NCI-H748 (cell line): ENCODE results near the gene FTCD.
"Not testable (repeated sequence)": the region's sequence is repeated elsewhere in the genome, so short reads cannot be mapped to it uniquely, and the experiment has no call there.

ENCODE experiments used
- DNase-seq: peaks from one replicate; lab custom pipeline; 2025; ENCODE audit not compliant: unreplicated experiment; lab: John Stamatoyannopoulos, UW

The FTCD gene

DNA sequence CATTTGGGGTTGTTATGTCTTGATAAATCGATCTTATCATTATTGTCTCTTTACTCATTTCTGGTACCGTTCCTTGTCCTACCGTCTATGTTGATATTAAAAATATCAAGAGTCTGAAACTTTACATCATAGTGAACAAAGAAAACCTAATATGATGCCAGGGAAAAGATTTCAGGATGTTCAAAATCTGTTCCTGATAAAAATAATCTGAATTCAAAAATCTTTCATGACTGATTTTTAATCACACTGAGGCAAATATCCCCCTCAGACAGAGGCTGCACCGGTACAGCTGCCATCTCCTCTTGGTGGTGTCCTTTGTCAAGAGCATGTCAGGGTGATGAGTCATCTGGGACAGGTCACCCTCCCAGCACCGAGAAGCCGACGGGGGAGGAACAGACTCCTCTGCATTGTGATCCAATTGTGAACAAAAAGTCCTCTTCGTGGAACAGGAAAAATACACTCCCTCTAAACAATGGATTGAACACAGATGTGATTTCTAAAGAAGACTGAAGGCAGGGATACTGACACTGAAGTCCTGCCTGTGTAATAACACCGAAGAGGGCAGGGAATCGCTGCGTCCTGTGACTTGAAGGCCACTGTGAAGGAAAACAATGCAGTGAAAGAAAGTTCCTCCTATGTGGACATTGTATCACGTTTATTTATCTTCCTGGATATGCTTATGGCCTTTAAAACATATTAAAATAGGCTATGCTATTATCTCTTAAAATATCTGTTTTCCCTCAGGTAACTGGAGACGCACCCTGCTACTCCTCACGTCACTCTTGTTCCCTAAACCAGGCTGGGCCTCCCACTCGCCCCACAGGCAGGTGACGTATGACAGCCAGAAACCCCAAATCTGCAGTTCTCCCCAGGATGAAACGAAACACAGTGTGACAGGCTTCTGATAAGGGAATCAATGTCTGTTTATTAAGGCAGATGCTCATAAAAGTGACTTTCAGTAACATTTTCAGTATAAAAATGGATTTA is 33.1 kb upstream of the FTCD start:
- no peak for DNase-seq

DNA sequence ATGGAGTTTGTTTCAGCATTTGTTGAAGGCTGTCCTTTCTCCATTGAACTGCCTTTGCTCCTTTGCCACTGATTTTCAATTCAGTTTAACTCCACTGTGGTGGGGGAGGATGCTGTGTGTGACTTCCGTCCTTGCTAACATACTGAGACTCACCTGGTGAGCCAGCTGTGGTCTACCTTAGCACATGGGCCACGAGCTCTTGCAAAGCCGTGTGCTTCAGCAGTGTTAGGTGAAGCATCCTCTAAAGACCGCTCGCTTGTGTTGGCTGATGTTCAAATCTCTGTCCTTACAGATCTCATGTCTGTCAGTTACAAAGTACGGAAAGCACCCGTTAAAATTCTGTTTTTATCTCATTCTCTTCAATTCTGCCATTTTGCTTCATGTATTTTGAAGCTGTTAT is 32.4 kb upstream of the FTCD start:
- no peak for DNase-seq

DNA sequence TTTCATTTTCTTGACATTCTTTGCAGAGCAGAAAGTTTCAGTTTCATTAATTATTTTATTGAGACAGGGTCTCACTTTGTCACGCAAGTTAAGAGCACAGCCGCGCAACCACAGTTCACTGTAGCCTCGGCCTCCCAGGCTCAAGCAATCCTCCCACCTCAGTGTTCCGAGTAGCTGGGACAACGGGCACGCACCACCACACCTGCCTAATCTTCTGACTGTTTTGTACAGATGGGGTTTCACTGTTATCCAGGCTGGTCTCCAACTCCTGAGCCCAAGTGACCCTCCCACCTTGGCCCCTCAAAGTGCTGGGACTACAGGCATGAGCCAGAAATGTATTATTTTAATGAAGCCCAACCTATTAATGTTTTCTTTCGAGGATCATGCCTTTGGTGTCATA is 31.9 kb upstream of the FTCD start:
- DNase-seq = no peak

DNA sequence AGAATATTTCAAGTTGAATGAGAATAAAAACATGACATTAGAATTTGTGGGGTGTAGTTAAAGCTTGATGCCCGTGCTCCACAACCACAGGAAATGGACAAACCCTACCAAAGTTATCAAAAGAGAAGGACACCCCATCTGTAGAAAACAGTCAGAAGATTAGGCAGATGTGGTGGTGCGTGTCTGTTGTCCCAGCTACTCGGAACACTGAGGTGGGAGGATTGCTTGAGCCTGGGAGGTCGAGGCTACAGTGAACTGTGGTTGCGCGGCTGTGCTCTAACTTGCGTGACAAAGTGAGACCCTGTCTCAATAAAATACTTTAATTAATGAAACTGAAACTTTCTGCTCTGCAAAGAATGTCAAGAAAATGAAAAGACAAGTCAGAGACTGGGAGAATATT is 30.3 kb upstream of the FTCD start:
- no peak for DNase-seq

DNA sequence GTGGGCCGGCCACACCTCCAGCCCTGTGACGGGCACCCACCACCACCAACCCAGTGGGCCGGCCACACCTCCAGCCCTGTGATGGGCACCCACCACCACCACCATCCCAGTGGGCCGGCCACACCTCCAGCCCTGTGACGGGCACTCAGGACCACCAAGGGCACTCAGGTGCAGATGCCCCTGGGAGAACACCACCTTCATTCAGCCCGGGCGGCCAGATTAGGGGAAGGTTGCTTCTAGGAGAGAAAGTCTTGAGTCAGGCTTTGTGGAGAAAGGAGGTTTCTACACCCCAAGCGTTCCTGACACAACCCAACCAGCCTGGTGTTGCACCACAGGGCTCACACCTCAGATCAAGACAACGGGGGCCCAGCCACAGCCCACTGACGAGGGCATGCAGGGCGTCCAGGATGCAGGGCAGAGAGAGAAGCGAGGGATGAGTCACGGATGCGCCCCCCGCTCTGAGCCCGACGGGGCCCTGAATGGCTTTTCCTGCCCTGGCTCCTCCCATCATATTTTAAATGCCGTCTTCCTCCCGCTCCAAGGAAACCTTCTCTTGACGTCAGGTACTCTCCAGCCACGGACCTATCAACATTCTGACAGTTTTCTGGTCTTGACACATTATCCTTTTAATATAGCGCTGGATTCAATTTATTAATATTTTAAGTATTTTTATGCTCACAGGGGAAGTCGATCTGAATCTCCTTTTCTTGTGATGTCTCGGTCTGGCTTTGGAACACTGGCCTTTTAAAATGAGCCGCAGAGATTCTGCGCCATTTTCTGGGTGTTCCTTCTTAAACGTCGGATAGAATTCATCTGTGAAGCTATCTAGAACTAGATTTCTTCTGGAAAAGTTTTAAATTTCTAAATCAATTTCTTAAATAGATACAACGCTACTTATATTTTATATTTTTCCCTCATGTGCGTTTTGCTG is 29.5 kb upstream of the FTCD start:
- peak; percentile 77 for DNase-seq

DNA sequence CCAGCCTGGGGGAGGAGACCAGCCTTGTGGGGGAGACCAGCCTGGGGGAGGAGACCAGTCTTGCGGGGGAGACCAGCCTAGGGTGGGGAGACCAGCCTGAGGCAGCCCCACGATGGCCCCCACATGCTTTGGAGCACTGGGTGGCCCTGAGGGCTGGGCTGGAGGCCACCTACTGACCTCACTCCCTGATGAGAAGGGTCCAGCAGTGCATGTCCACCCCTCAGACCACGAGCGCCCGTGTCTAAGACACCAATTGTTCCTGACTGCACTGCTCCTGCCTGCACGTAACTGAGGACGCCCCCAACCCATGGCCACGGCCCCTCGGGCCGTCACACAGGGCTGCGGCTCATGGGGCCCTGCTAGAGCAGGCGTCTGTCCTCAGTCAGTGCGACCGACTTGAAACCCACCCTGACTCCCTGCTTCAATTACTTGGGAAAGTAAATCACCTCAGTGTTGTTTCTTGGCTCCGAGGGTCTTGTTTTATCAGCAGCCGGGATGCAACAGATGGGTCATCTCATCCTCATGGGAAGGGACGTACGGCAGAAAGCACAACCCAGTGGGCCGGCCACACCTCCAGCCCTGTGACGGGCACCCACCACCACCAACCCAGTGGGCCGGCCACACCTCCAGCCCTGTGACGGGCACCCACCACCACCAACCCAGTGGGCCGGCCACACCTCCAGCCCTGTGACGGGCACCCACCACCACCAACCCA is 28.7 kb upstream of the FTCD start, which contains the start of gene SPATC1L:
Gene SPATC1L, minus strand, starts transcription at position 550 of the 715 bp plus-strand sequence. CDS start 1,643 bp downstream, outside the sequence.
- DNase-seq = peak; percentile 74

DNA sequence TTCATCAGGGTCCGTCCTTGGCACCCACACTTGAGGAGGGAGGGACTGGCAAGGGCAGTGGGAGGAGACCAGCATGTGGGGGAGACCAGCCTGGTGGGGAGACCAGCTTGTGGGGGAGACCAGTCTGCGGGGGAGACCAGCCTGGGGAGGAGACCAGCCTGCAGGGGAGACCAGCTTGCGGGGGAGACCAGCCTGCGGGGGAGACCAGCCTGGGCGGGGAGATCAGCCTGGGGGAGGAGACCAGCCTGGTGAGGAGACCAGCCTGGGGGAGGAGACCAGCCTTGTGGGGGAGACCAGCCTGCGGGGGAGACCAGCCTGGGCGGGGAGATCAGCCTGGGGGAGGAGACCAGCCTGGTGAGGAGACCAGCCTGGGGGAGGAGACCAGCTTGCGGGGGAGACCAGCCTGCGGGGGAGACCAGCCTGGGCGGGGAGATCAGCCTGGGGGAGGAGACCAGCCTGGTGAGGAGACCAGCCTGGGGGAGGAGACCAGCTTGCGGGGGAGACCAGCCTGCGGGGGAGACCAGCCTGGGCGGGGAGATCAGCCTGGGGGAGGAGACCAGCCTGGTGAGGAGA is 28.0 kb upstream of the FTCD start:
- not testable (repeated sequence) for DNase-seq

DNA sequence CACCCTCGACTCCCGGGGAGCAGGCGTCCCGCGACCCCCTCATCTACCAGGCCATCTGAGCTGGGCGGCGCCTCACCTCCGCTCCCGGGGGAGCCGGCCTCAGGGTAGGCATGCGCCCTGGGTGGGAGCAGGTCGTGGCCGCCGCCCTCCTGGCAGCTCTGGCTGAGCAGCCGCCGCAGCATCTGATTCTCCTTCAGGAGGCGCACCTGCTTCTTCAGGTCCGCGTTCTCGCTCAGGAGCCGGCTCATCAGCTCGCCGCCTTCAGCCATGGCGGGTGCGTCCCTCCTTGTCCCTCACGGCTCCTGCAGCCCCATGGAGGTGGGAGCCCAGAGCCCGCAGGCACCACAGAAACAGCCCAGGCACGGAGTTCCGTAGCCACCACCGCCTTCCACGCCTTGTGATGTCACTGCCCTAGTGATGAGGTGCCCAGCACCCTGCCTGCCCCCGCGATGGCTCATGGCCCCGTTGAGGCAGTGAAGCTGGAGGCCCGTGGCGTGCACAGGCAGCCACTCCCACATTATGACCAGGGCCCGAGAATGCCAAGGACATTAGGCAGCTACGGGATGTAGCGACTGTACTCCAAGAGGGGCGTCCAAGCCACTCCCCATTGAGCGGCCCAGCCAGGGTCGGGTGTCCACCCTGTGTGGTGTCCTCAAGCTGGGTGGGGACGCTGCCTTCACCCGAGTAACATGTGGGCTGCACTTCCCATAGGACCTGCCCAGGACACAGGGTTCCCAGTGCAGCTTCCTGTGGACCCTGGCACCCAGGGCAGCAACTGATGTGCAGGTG is 27.4 kb upstream of the FTCD start:
- no peak for DNase-seq

DNA sequence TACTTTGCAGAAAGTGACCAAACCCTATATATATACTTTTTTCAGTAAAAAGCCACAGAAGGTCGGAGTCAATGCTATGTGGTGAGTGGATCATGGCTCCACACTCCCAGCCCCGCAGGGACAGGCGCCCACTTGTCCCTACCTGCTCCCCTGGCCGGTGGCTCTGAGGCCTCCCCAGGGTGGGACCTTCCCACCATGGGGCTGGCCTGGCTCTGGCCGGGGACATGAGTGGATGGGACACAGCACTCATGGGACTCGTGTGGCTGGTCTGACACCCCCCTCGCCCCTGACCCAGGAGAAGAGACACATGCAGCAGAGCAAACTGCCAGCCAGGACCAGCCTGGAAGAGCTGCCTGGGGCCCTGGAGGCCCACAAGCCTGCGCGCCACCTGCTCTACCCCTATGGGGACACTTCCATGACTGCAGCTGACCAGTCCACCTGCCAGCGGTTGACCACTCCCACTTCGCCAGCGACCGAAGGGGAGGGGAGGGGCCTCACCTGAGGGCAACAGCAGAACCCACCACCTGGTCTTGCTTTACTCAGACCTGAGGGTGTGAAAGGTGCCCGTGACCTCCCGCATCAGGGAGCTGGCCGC is 26.7 kb upstream of the FTCD start:
- DNase-seq = no peak

DNA sequence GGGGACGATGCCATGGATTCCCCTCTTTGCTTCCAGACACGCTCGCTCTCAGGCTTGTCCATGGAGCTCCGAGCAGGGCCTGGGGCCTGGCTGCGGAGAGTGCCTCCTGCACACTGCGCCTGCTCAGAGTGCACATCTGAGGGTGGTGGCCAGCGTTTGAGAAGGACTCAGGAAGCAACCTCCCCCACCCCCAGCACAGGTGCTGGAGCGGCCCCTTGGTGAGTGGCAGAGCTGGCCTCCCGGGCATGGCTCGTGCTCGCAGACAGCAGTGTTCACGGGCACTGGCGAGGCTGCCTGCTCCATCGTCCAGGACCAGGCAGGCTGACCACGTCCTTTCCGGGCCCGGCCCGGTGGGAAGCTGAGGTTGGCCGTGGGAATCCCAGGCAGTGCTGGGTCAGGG is 26.1 kb upstream of the FTCD start:
- no peak for DNase-seq

DNA sequence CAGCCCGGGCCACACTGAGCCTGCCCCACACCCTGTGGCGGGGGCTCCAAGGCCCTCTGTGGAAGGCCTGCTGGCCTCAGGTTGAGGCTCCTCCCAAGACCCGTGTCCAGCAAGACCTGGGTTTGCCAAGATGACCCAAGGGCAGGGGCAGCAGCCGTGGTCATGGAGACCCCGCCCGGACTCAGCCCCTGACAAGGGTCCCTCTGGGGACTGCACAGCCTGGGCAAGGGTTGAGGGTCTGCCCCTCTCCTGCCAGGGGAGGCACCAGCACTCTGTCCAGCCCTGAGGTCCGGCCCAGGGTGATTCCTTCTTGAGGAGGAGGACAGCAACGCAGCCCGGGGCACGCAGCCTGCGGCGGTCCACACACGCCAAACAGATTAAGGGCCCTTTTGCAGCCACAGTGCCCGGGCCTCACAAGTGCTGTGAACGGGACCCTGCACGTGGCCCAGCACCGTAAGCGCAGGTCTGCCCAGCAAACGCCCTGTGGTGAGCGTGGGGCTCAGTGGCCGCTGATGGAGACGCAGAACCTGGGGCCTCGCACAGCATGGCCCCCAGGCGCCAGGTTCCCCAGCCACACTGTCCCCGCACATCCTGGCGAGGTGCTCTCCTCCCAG is 25.5 kb upstream of the FTCD start:
- DNase-seq = no peak

DNA sequence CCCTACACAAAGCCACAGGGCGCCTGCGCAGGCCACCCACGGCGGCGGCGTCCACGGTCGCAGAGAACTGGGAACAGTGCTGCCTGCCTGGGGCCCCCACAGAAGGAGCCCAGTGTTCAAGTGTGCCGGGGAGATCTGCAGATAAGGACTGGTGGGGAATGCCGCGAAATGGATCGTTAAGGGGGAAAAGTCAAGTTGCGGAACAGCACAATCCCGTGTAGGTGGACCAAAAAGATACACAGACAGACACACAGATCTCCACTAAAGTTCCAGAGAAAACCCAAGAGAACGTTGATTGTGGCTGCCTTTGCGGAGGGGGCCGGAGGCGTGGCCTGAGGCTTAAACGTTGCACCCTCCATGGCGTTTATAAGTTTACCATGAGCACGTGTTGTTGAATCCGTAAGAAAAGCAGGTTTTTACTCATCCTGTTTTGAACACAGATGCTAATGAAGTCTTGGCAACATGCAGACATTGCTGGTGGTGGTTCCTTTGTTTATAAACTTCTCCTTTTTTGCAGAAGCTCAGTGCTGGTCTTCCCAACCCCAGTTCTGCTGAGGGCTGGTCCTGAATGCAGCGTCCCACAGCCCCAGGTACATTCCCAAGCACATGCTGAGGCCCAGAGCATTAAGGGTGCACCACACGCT is 24.8 kb upstream of the FTCD start:
- no peak for DNase-seq

DNA sequence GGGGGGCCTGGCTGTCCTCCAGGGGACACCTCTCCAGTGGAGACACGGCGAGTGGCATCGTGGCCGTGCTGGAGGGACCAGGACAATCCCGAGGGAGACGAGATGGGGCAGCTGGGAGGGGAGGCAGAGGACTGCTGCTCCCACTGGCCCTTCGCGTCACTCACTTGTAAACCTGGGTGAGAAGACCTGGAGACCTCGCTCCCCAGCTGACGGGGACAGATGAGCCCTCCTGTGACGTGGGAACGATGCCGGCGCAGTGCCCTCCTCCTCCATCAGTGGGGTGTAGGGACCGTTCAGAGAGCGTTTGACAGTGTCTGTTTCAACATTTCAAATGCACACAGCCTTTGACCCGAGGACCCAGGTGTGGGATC is 24.3 kb upstream of the FTCD start:
- no peak for DNase-seq

DNA sequence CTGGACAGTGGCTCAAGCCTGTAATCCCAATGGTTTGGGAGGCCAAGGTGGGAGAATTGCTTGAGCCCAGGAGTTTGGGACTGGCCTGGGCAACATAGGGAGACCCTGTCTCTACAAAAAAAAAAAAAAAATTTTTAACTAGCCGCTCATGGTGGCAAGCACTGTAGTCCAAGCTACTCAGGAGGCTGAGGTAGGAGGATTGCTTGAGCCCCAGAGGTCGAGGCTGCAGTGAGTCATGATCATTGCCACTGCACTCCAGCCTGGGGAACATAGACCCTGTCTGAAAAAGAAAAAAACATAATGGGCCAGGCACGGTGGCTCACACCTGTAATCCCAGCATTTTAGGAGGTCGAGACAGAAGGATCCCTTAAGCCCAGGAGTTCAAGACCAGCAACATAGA is 23.6 kb upstream of the FTCD start:
- no peak for DNase-seq

DNA sequence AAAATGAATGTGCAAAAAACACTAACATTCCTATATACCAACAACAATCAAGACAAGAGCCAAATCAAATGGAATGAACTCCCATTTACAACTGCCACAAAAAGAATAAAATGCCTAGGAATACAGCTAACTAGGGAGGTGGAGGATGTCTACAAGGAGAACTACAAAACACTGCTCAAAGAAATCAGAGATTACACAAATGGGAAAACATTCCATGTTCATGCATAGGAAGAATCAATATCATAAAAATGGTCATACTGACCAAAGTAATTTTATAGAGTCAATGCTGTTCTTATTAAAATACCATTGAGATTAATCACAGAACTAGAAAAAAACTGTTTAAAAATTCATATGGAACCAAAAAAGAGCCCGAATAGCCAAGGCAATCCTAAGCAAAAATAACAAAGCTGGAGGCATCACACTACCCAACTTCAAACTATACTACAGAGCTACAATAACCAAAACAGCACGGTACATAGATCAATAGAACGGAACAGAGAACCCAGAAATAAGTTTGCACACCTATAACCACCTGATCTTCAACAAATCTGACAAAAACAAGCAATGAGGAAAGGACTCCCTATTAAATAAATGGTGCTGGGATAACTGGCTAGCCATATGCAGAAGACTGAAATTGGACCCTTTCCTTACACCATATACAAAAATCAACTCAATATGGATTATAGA is 21.2 kb upstream of the FTCD start:
- DNase-seq = not testable (repeated sequence)

DNA sequence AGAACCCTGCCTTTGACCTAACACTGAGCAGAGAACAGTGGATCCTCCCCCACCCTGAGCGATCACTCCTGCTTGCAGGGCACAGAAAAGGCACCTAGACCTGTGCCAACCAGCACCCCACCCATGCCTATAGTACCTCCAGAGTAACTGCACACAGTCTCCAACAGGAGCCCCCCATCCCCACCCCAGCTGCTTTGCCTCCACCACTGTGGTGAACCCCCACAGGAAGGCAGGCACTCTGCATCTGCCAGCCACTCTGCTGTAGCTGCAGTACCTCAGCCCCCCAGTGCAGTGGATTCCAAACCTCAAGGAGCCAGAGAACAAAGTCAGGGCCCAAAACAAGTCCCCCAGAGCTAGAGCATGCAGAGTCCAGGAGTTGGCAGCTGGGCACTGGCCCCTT is 18.2 kb upstream of the FTCD start:
- DNase-seq = no peak

DNA sequence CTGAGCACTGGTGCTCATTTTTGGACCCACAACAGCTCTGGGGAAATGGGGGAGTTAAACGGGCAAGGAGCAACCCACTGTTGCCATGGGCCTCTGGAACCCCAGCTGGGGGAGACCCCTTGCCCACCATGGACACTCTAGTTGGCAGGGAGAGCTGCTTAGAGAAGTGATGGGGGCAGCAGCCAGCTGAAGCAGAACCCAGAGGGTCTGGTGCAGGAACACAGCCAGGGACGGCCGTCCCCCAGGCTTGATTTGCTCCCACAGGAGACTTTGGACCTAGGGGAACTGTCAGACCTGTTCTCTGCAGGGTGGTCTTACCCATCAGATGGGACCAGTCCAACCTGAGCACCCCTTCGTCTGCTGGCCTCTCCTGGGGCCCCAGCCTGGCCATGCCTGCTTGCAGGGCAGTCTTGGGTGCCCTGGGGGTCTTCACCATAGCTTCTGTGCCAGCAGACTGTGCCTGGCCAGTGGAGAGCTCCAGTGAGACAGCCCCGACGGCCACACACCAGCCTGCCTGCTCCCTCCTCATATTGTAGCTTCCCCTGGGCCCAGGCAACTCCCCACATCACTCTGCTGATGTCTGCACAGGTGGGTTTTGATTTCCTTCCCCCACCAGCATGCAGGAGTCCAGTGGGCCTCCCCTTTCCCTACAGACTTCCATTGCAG is 17.6 kb upstream of the FTCD start:
- DNase-seq = no peak
